HepG2 (cell line): ENCODE measurements around the gene FLYWCH1. TPM values are rescaled to one million over a fixed set of nuclear protein-coding genes. Genes with fewer than 3 reads are reported as not detected.

ENCODE experiments used
- ARNT2 ChIP-seq: sonication (generic); formaldehyde crosslinking; IDR thresholded peaks from 2 replicates; pipeline ENCODE4 v1.8.0; 2022; ENCODE audit warnings: mild to moderate bottlenecking, low read depth, missing genetic modification reagents, moderate library complexity
- CBX1 ChIP-seq: IDR thresholded peaks from one replicate; pipeline ENCODE4 v1.6.1; 2016; ENCODE audit warnings: antibody characterized with exemption, low read depth
- EEA1 ChIP-seq: sonication (generic); formaldehyde crosslinking; IDR thresholded peaks from 2 replicates; pipeline ENCODE4 v1.5.1; 2020; ENCODE audit warnings: mild to moderate bottlenecking, missing genetic modification reagents, borderline replicate concordance
- FOXJ3 ChIP-seq: sonication (generic); formaldehyde crosslinking; IDR thresholded peaks from 2 replicates; pipeline ENCODE4 v1.4.0; 2020; ENCODE audit warnings: missing genetic modification reagents, mild to moderate bottlenecking, borderline replicate concordance
- FOXK1 ChIP-seq: sonication (generic); formaldehyde crosslinking; IDR thresholded peaks from 2 replicates; pipeline ENCODE4 v1.4.0; 2020; ENCODE audit warnings: low read depth, missing genetic modification reagents, borderline replicate concordance
- HDAC1 ChIP-seq: sonication (generic); formaldehyde crosslinking; IDR thresholded peaks from 2 replicates; pipeline ENCODE4 v1.5.1; 2020; ENCODE audit warnings: mild to moderate bottlenecking, missing genetic modification reagents
- HNRNPL ChIP-seq: fragments of 200-400 bp; formaldehyde crosslinking; IDR thresholded peaks from 2 replicates; pipeline ENCODE4 v1.6.1; 2017; ENCODE audit warnings: mild to moderate bottlenecking, low read depth, low read length
- HOXA3 ChIP-seq: sonication (generic); formaldehyde crosslinking; IDR thresholded peaks from 2 replicates; pipeline ENCODE4 v1.5.0; 2020; ENCODE audit warnings: missing genetic modification reagents
- IKZF4 ChIP-seq: sonication (generic); formaldehyde crosslinking; IDR thresholded peaks from 2 replicates; pipeline ENCODE4 v1.5.1; 2020; ENCODE audit warnings: borderline replicate concordance, mild to moderate bottlenecking, low read depth, missing genetic modification reagents; ENCODE audit errors: not compliant biosample characterization
- KDM1A ChIP-seq: IDR thresholded peaks from 2 replicates; pipeline ENCODE4 v1.6.1; 2016; ENCODE audit warnings: missing compliant biosample characterization
- NCOA1 ChIP-seq: sonication (generic); formaldehyde crosslinking; IDR thresholded peaks from 2 replicates; pipeline ENCODE4 v1.9.0; 2021; ENCODE audit warnings: missing genetic modification reagents
- NCOR1 ChIP-seq: fragments of 200-600 bp; sonication (generic); IDR thresholded peaks from 2 replicates; pipeline ENCODE4 v1.7.0; 2017; ENCODE audit warnings: antibody characterized with exemption, low read length, borderline replicate concordance
- NONO ChIP-seq, 2 experiments: fragments of 450-650 bp in 1 of 2; sonication (generic) in 1 of 2; formaldehyde crosslinking in 1 of 2; IDR thresholded peaks in 1 of 2; conservative IDR thresholded peaks in 1 of 2; 2 replicates each; pipeline versions ENCODE4 v1.6.1 to v1.8.0; 2017 to 2022; ENCODE audit warnings: mild to moderate bottlenecking in 1 of 2, missing genetic modification reagents in 1 of 2, moderate library complexity in 1 of 2
- PITX1 ChIP-seq: sonication (generic); formaldehyde crosslinking; IDR thresholded peaks from 2 replicates; pipeline ENCODE4 v1.5.1; 2020; ENCODE audit warnings: mild to moderate bottlenecking, missing genetic modification reagents
- SAP130 ChIP-seq: IDR thresholded peaks from 2 replicates; pipeline ENCODE4 v1.6.1; 2016; ENCODE audit warnings: low read depth
- ZBTB26 ChIP-seq: IDR thresholded peaks from 2 replicates; pipeline ENCODE4 v1.6.1; 2016; ENCODE audit warnings: missing compliant biosample characterization, missing genetic modification reagents, borderline replicate concordance
- ZBTB7B ChIP-seq: sonication (generic); formaldehyde crosslinking; IDR thresholded peaks from 2 replicates; pipeline ENCODE4 v1.4.0; 2020; ENCODE audit warnings: missing genetic modification reagents
- ZFP1 ChIP-seq: IDR thresholded peaks from 2 replicates; pipeline ENCODE4 v1.6.1; 2016
- ZKSCAN5 ChIP-seq: sonication (generic); formaldehyde crosslinking; IDR thresholded peaks from 2 replicates; pipeline ENCODE4 v1.5.1; 2020; ENCODE audit warnings: mild to moderate bottlenecking, missing genetic modification reagents
- ZKSCAN8 ChIP-seq: IDR thresholded peaks from 2 replicates; pipeline ENCODE4 v1.6.1; 2016; ENCODE audit warnings: borderline replicate concordance, missing genetic modification reagents, missing compliant biosample characterization
- ZNF17 ChIP-seq: sonication (generic); formaldehyde crosslinking; IDR thresholded peaks from 2 replicates; pipeline ENCODE4 v1.5.0; 2020; ENCODE audit warnings: mild to moderate bottlenecking, missing genetic modification reagents
- ZNF234 ChIP-seq: sonication (generic); formaldehyde crosslinking; conservative IDR thresholded peaks from 2 replicates; pipeline ENCODE4 v1.5.1; 2020; ENCODE audit warnings: mild to moderate bottlenecking, missing genetic modification reagents
- ZNF33A ChIP-seq: sonication (generic); formaldehyde crosslinking; IDR thresholded peaks from 2 replicates; pipeline ENCODE4 v1.5.1; 2020; ENCODE audit warnings: missing genetic modification reagents, mild to moderate bottlenecking, moderate library complexity, borderline replicate concordance
- ZNF670 ChIP-seq: sonication (generic); formaldehyde crosslinking; IDR thresholded peaks from 2 replicates; pipeline ENCODE4 v1.8.0; 2022; ENCODE audit warnings: mild to moderate bottlenecking, missing genetic modification reagents, borderline replicate concordance
- ZSCAN21 ChIP-seq: sonication (generic); formaldehyde crosslinking; IDR thresholded peaks from 2 replicates; pipeline ENCODE4 v1.8.0; 2022; ENCODE audit warnings: mild to moderate bottlenecking, missing genetic modification reagents, moderate library complexity, borderline replicate concordance
- ZSCAN31 ChIP-seq: sonication (generic); formaldehyde crosslinking; IDR thresholded peaks from 2 replicates; pipeline ENCODE4 v1.5.0; 2020; ENCODE audit warnings: low read depth, mild to moderate bottlenecking, missing genetic modification reagents
- ZSCAN9 ChIP-seq: IDR thresholded peaks from 2 replicates; pipeline ENCODE4 v1.6.1; 2016; ENCODE audit warnings: borderline replicate concordance
- ZZZ3 ChIP-seq: sonication (generic); formaldehyde crosslinking; IDR thresholded peaks from 2 replicates; pipeline ENCODE4 v1.4.0; 2020; ENCODE audit warnings: missing genetic modification reagents, mild to moderate bottlenecking, borderline replicate concordance
- polyA plus RNA-seq, 8 experiments: library from polyadenylated mRNA; depleted of rRNA in 3 of 8; stranded (reverse) in 7 of 8; unstranded in 1 of 8; fragments of >200 nt; fragmentation: Illumina TruSeq in 4 of 8; extraction: Trizol in 4 of 8; gene quantifications; 2 replicates each; pipeline versions ENCODE4 v1.2.1 to v1.2.3, GENCODE V29; 2011 to 2016; ENCODE audit warnings: low read depth in 4 of 8, missing spikeins in 1 of 8, mixed read lengths in 1 of 8; ENCODE audit not compliant: insufficient read depth in 1 of 8
- total RNA-seq, 5 experiments: library from RNA; depleted of rRNA; stranded (reverse); fragments of >200 nt; fragmentation: Illumina TruSeq; extraction: Trizol; gene quantifications; 2 replicates each; pipeline ENCODE4 v1.2.3, GENCODE V29; 2016; ENCODE audit warnings: low read depth in 1 of 5
- TF ChIP-seq, protein P1 (sequence below): sonication (generic); formaldehyde crosslinking; IDR thresholded peaks from 2 replicates; pipeline ENCODE4 v1.5.1; 2020; ENCODE audit warnings: mild to moderate bottlenecking, missing genetic modification reagents, borderline replicate concordance

The FLYWCH1 gene
- total and polyA plus RNA-seq, 2 of the 13 experiments (the other 11 are each of a cell fraction or from before 2014, with no cell fraction given) = 7.3 to 12.4 TPM

GRCh38 chr16:2881783-2882649 is 29.7 kb upstream of the FLYWCH1 start (continued):
- TF ChIP-seq PITX1 (CRISPR knock-in tag) (no peak), ZKSCAN5 (no peak), CBX1 (peak; percentile 16), HOXA3 (CRISPR knock-in tag) (no peak), ZNF234 (CRISPR knock-in tag) (no peak), SAP130 (CRISPR knock-in tag) (peak; percentile 12; the same call in 1 of the 2 replicates), ZFP1 (CRISPR knock-in tag) (no peak), ZSCAN31 (no peak), ZBTB26 (CRISPR knock-in tag) (no peak), ZNF17 (CRISPR knock-in tag) (no peak), IKZF4 (CRISPR knock-in tag) (peak; percentile 19), NCOR1 (no peak), ZNF33A (CRISPR knock-in tag) (no peak), ZNF670 (0 out of 2 replicates have a peak, but pooled peaks have one; percentile 21), HDAC1 (CRISPR knock-in tag) (no peak), ZZZ3 (CRISPR knock-in tag) (no peak), EEA1 (CRISPR knock-in tag) (no peak), ZSCAN9 (no peak), ZSCAN21 (CRISPR knock-in tag) (no peak), NCOA1 (CRISPR knock-in tag) (no peak), KDM1A (CRISPR knock-in tag) (no peak), FOXJ3 (no peak), HNRNPL (peak; percentile 99; the same call in 1 of the 2 replicates), FOXK1 (CRISPR knock-in tag) (no peak), ARNT2 (CRISPR knock-in tag) (peak; percentile 13; the same call in 1 of the 2 replicates), ZBTB7B (CRISPR knock-in tag) (no peak), NONO (IDR thresholded peaks at IDR 0.05) (no peak), NONO (CRISPR knock-in tag; conservative IDR thresholded peaks at IDR 0.05) (0 out of 2 replicates have a peak, but pooled peaks have one; percentile 19), ZKSCAN8 (CRISPR knock-in tag) (no peak; the same call in 1 of the 2 replicates)
- TF ChIP-seq, protein P1, sequence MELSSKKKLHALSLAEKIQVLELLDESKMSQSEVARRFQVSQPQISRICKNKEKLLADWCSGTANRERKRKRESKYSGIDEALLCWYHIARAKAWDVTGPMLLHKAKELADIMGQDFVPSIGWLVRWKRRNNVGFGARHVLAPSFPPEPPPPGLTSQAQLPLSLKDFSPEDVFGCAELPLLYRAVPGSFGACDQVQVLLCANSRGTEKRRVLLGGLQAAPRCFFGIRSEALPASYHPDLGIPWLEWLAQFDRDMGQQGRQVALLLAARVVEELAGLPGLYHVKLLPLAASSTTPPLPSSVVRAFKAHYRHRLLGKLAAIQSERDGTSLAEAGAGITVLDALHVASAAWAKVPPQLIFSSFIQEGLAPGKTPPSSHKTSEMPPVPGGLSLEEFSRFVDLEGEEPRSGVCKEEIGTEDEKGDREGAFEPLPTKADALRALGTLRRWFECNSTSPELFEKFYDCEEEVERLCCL (CRISPR knock-in tag) = no peak
